Endothelial cell of umbilical vein (primary cell): ENCODE results near the gene DCHS1. TPM values are rescaled to one million over a fixed set of nuclear protein-coding genes. Genes with fewer than 3 reads are reported as not detected.
"Not testable (repeated sequence)": the region's sequence is repeated elsewhere in the genome, so short reads cannot be mapped to it uniquely, and the experiment has no call there.

Experiments
- BruUV-seq: library from RNA; stranded (reverse); fragments of 400-500 nt; replicated peaks from 2 replicates; lab custom pipeline; 2021; lab: Mats Ljungman, UMichigan
- CTCF ChIA-PET: fragments of 300-600, 350-600 bp; sonication (Branson Sonifier 250); formaldehyde crosslinking; loops from one replicate; lab custom pipeline; 2021; ENCODE audit warnings: antibody characterized with exemption, inconsistent platforms; lab: Charles Lee
- POLR2A ChIA-PET: fragments of 300-600, 350-600 bp; sonication (Branson Sonifier 250); formaldehyde crosslinking; loops from one replicate; lab custom pipeline; 2021; ENCODE audit warnings: antibody characterized with exemption, inconsistent platforms; lab: Charles Lee
- DNase-seq: peaks from one replicate; pipeline ENCODE4 v3.0.0-alpha.2; 2011; ENCODE audit warnings: low read depth, low spot score
- FAIRE-seq: peaks from 2 replicates; lab custom pipeline; 2011; peaks lifted over from hg19 to GRCh38; lab: Jason Lieb, UNC
- H2AFZ ChIP-seq: 2 replicates; pipeline ENCODE4 v1.6.0; 2012; ENCODE audit warnings: low read depth, low read length, control low read depth, inconsistent platforms
- H3K27ac ChIP-seq: 2 replicates; pipeline ENCODE4 v1.5.1; 2011; ENCODE audit warnings: low read depth, mild to moderate bottlenecking, control low read depth, low read length, moderate library complexity; ENCODE audit not compliant: insufficient read depth
- H3K27me3 ChIP-seq, 2 experiments: 2 replicates each; pipeline versions ENCODE4 v1.6.0 to v1.6.1; 2011; ENCODE audit warnings: low read length in 2 of 2, mixed read lengths in 1 of 2; ENCODE audit not compliant: control insufficient read depth in 2 of 2, insufficient read depth in 2 of 2
- H3K36me3 ChIP-seq, 2 experiments: 2 replicates in 1 of 2; 3 replicates in 1 of 2; pipeline ENCODE4 v1.5.1; 2011; ENCODE audit warnings: low read length in 2 of 2, mild to moderate bottlenecking in 1 of 2, moderate library complexity in 1 of 2; ENCODE audit not compliant: control insufficient read depth in 2 of 2, insufficient read depth in 2 of 2; ENCODE audit errors: extremely low read depth in 1 of 2
- H3K4me1 ChIP-seq: 3 replicates; pipeline ENCODE4 v1.5.1; 2011; ENCODE audit warnings: mild to moderate bottlenecking, low read length; ENCODE audit not compliant: control insufficient read depth, insufficient read depth; ENCODE audit errors: extremely low read depth
- H3K4me2 ChIP-seq: 2 replicates; pipeline ENCODE4 v1.6.1; 2011; ENCODE audit warnings: low read length, control low read depth, mixed read lengths; ENCODE audit not compliant: insufficient read depth
- H3K4me3 ChIP-seq, 3 experiments: fragments of 200-600 bp in 1 of 3; sonication (generic), shearing (Covaris generic) in 1 of 3; replicated peaks in 1 of 3; 2 replicates each; pipeline ENCODE4 v1.5.1; 2011 to 2016; ENCODE audit warnings: control low read depth in 3 of 3, low read length in 3 of 3, mild to moderate bottlenecking in 2 of 3, inconsistent platforms in 1 of 3, low read depth in 1 of 3, moderate library complexity in 1 of 3; ENCODE audit not compliant: insufficient read depth in 1 of 3
- H3K79me2 ChIP-seq: 2 replicates; pipeline ENCODE4 v1.6.0; 2012; ENCODE audit warnings: low read length, inconsistent platforms; ENCODE audit not compliant: control insufficient read depth, insufficient read depth
- H3K9ac ChIP-seq: replicated peaks from 2 replicates; pipeline ENCODE3; 2011; ENCODE audit warnings: low read length, control low read depth; ENCODE audit not compliant: insufficient read depth; ENCODE audit errors: extremely low read depth
- H3K9me1 ChIP-seq: replicated peaks from 3 replicates; pipeline ENCODE4 v1.6.0; 2011; ENCODE audit warnings: mild to moderate bottlenecking, low read length; ENCODE audit not compliant: control insufficient read depth, insufficient read depth; ENCODE audit errors: extremely low read depth
- H3K9me3 ChIP-seq: replicated peaks from 2 replicates; pipeline ENCODE4 v1.5.1; 2012; ENCODE audit warnings: low read length, inconsistent platforms; ENCODE audit not compliant: control insufficient read depth, insufficient read depth
- H4K20me1 ChIP-seq: replicated peaks from 2 replicates; pipeline ENCODE3; 2011; ENCODE audit warnings: mild to moderate bottlenecking, low read length; ENCODE audit not compliant: control insufficient read depth, insufficient read depth; ENCODE audit errors: extremely low read depth
- FOS ChIP-seq: IDR thresholded peaks from 2 replicates; pipeline ENCODE4 v1.6.1; 2011; ENCODE audit warnings: mild to moderate bottlenecking, low read length, moderate library complexity, borderline replicate concordance; ENCODE audit not compliant: insufficient read depth
- GATA2 ChIP-seq: IDR thresholded peaks from 2 replicates; pipeline ENCODE4 v1.7.0; 2011; ENCODE audit warnings: low read depth, mild to moderate bottlenecking, moderate library complexity, mixed read lengths, low read length; ENCODE audit not compliant: insufficient read length, insufficient read depth
- MYC ChIP-seq: IDR thresholded peaks from one replicate; pipeline ENCODE4 v1.6.1; 2011; ENCODE audit warnings: mild to moderate bottlenecking, low read depth, low read length
- POLR2A ChIP-seq: IDR thresholded peaks from 2 replicates; pipeline ENCODE4 v1.6.1; 2012; ENCODE audit warnings: low read depth, mild to moderate bottlenecking, control low read depth, low read length
- POLR2AphosphoS5 ChIP-seq: IDR thresholded peaks from 2 replicates; pipeline ENCODE4 v1.6.1; 2012; ENCODE audit warnings: low read depth, mild to moderate bottlenecking, control low read depth, low read length, moderate library complexity; ENCODE audit not compliant: insufficient read depth
- dilution Hi-C: fragments of 300-500 bp; cut with MboI; formaldehyde crosslinking; loops from one replicate; pipeline ENCODE4 v1.15.0; 2019; ENCODE audit warnings: low sequenced_read_pairs; ENCODE audit not compliant: extremely low pct_ligation_motif_present
- intact Hi-C: fragments of 100-400 bp; cut with micrococcal nuclease; formaldehyde crosslinking; loops from one replicate; pipeline ENCODE4 v1.10.0; 2022
- polyA plus RNA-seq, 4 experiments: library from polyadenylated mRNA; depleted of rRNA in 3 of 4; stranded (reverse) in 3 of 4; unstranded in 1 of 4; fragments of >200 nt; gene quantifications; 2 replicates each; pipeline versions ENCODE4 v1.2.1 to v1.2.3, GENCODE V29; 2011 to 2012; ENCODE audit warnings: missing spikeins in 1 of 4
- total RNA-seq: library from RNA; stranded (reverse); gene quantifications from 2 replicates; pipeline ENCODE4 v1.2.3, GENCODE V29; 2021
- TF ChIP-seq, protein P1 (sequence below), 2 donors: IDR thresholded peaks; 1 replicate in 1 of 2; 2 replicates in 1 of 2; pipeline ENCODE4 v1.5.1; 2011; ENCODE audit warnings: low read length in 2 of 2, mild to moderate bottlenecking in 2 of 2, moderate library complexity in 2 of 2, control low read depth in 1 of 2, inconsistent platforms in 1 of 2, low read depth in 1 of 2; ENCODE audit not compliant: insufficient read depth in 1 of 2; ENCODE audit errors: extremely low read depth in 1 of 2

DCHS1 gene
- total and polyA plus RNA-seq, 2 donors (not counting 3 experiments of a cell fraction or from before 2014, with no cell fraction given) = 56.2 to 73.0 TPM

GRCh38 chr11:6686006-6686405, 30.4 kb upstream of the DCHS1 start:
- ChIA-PET CTCF (interaction anchor here (1.0 to 1.8 kb wide), 3 partner anchors 10 to 73 kb away, joined by 3 to 5 read pairs (median 4); no protein-coding TSS in a partner anchor), POLR2A (no interaction called here)
- Histone ChIP-seq H3K4me3 (no peak overlapping the region), H3K4me1 (peaks cover 19% of the 10 kb centered on the region), H3K4me2 (no peak overlapping the region), H3K36me3 (peaks cover 0 to 4% of the 10 kb centered on the region in 2 experiments), H3K27me3 (no peaks in the 10 kb centered on the region), H3K9me3 (no peaks in the 10 kb centered on the region), H3K9ac (no peak overlapping the region), H3K27ac (no peak overlapping the region), H2AFZ (no peak overlapping the region), H4K20me1 (no peaks in the 10 kb centered on the region), H3K79me2 (peaks cover 21% of the 10 kb centered on the region), H3K9me1 (no peaks in the 10 kb centered on the region)
- intact Hi-C loops = no loop called here
- TF ChIP-seq FOS (no peak), POLR2A (no peak), GATA2 (no peak), MYC (no peak), POLR2AphosphoS5 (no peak)
- TF ChIP-seq, protein P1, sequence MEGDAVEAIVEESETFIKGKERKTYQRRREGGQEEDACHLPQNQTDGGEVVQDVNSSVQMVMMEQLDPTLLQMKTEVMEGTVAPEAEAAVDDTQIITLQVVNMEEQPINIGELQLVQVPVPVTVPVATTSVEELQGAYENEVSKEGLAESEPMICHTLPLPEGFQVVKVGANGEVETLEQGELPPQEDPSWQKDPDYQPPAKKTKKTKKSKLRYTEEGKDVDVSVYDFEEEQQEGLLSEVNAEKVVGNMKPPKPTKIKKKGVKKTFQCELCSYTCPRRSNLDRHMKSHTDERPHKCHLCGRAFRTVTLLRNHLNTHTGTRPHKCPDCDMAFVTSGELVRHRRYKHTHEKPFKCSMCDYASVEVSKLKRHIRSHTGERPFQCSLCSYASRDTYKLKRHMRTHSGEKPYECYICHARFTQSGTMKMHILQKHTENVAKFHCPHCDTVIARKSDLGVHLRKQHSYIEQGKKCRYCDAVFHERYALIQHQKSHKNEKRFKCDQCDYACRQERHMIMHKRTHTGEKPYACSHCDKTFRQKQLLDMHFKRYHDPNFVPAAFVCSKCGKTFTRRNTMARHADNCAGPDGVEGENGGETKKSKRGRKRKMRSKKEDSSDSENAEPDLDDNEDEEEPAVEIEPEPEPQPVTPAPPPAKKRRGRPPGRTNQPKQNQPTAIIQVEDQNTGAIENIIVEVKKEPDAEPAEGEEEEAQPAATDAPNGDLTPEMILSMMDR (IDR thresholded peaks at IDR 0.05; ENCODE audit: extremely low read depth in 1 of 2, insufficient read depth in 1 of 2, low read depth in 1 of 2, low read length in 2 of 2) = no peak
- FAIRE-seq (no peak), DNase-seq (no peak)
- dilution Hi-C loops = no loop called here
- no TSS peak for BruUV-seq

GRCh38 chr11:6684068-6684467, 28.5 kb upstream of the DCHS1 start:
- peaks cover 28% of the 10 kb centered on the region for H3K79me2 ChIP-seq
- peak overlapping the region; percentile 93 for H3K9ac ChIP-seq
- DNase-seq, H3K4me3 ChIP-seq, H3K9me1 ChIP-seq, H3K27me3 ChIP-seq, FAIRE-seq, BruUV-seq, H3K36me3 ChIP-seq, intact Hi-C loops, H4K20me1 ChIP-seq, H3K27ac ChIP-seq, dilution Hi-C loops, H3K9me3 ChIP-seq: not testable (repeated sequence)
- peak overlapping the region; percentile 92 for H3K4me2 ChIP-seq
- H2AFZ ChIP-seq = peak overlapping the region; percentile 86
- CTCF ChIA-PET = interaction anchor here (0.9 to 3.9 kb wide), 15 partner anchors 9 to 305 kb away, joined by 3 to 48 read pairs (median 8); partner anchors contain the start of genes DCHS1 and TAF10
- peaks cover 22% of the 10 kb centered on the region for H3K4me1 ChIP-seq
- POLR2A ChIA-PET = interaction anchor here (1.0 to 1.5 kb wide), 4 partner anchors 48 to 153 kb away, joined by 3 to 14 read pairs (median 6); partner anchors contain the start of gene TAF10
